Activated T-helper 1 cell treated with anti-CD3 and anti-CD28 coated beads, Interleukin-12 subunit alpha, Interleukin-12 subunit beta, Interleukin-2, Interleukin-4 antibody, amounts not matched to agents 30 ng/mL and 10 ng/mL and 1 ng/mL, durations not matched to agents 14 hours and 24 hours and 36 hours (primary cell): Measurements from ENCODE around the gene ATAD3A. TPM values are rescaled to one million over a fixed set of nuclear protein-coding genes. Genes with fewer than 3 reads are reported as not detected.
"Not testable (repeated sequence)": the region's sequence is repeated elsewhere in the genome, so short reads cannot be mapped to it uniquely, and the experiment has no call there.

Source experiments
- DNase-seq: peaks from one replicate; pipeline ENCODE4 v3.0.0; 2021; ENCODE audit warnings: low spot score
- H3K27ac Mint-ChIP-seq: one replicate; pipeline ENCODE4 v1.8.0; 2021; ENCODE audit warnings: mild to moderate bottlenecking, mixed read lengths
- H3K27me3 Mint-ChIP-seq: one replicate; pipeline ENCODE4 v1.8.0; 2022; ENCODE audit warnings: mild to moderate bottlenecking, moderate library complexity, mixed read lengths; ENCODE audit not compliant: insufficient read depth
- H3K36me3 Mint-ChIP-seq: one replicate; pipeline ENCODE4 v1.8.0; 2021; ENCODE audit warnings: low read depth, mixed read lengths
- H3K4me1 Mint-ChIP-seq: one replicate; pipeline ENCODE4 v1.8.0; 2021; ENCODE audit warnings: low read depth, mixed read lengths
- H3K4me3 Mint-ChIP-seq: one replicate; pipeline ENCODE4 v1.8.0; 2021; ENCODE audit warnings: mild to moderate bottlenecking, moderate library complexity, mixed read lengths
- H3K9me3 Mint-ChIP-seq: one replicate; pipeline ENCODE4 v1.8.0; 2021; ENCODE audit warnings: mixed read lengths
- intact Hi-C: fragments of 100-400 bp; cut with micrococcal nuclease; formaldehyde crosslinking; loops from one replicate; pipeline ENCODE4 v1.15.1; 2024
- total RNA-seq: library from RNA; stranded (reverse); gene quantifications from 2 replicates; pipeline ENCODE4 v1.2.3, GENCODE V29; 2022

Gene ATAD3A
- total RNA-seq, 1 donor from 2014 or later: 108 TPM

GRCh38 chr1:1518621-1519007 lies 6.7 kb downstream of the ATAD3A start:
- H3K9me3 Mint-ChIP-seq, H3K27me3 Mint-ChIP-seq, DNase-seq, intact Hi-C loops, H3K4me1 Mint-ChIP-seq, H3K4me3 Mint-ChIP-seq, H3K27ac Mint-ChIP-seq: not testable (repeated sequence)
- H3K36me3 Mint-ChIP-seq: peaks cover 12% of the 10 kb centered on the region

- H3K4me1 Mint-ChIP-seq, intact Hi-C loops, DNase-seq, H3K27ac Mint-ChIP-seq, H3K9me3 Mint-ChIP-seq, H3K27me3 Mint-ChIP-seq, H3K4me3 Mint-ChIP-seq: not testable (repeated sequence)
- peaks cover 12% of the 10 kb centered on the region for H3K36me3 Mint-ChIP-seq
Observed at GRCh38 chr1:1519805-1520505, 8.0 kb downstream of the ATAD3A start.

- Mint-ChIP-seq H3K36me3 (peaks cover 15% of the 10 kb centered on the region), H3K4me3 (no peak overlapping the region), H3K27ac (no peak overlapping the region), H3K27me3 (no peaks in the 10 kb centered on the region), H3K4me1 (no peaks in the 10 kb centered on the region), H3K9me3 (no peaks in the 10 kb centered on the region)
- DNase-seq: no peak
- intact Hi-C loops: no loop called here
Observed at GRCh38 chr1:1521331-1521730, 9.4 kb downstream of the ATAD3A start.

GRCh38 chr1:1522536-1522935 lies 10.6 kb downstream of the ATAD3A start:
- not testable (repeated sequence) for H3K27me3 Mint-ChIP-seq, H3K4me3 Mint-ChIP-seq

GRCh38 chr1:1523226-1523625 lies 11.3 kb downstream of the ATAD3A start:
- intact Hi-C loops, DNase-seq, H3K4me1 Mint-ChIP-seq, H3K27me3 Mint-ChIP-seq, H3K27ac Mint-ChIP-seq, H3K36me3 Mint-ChIP-seq, H3K4me3 Mint-ChIP-seq, H3K9me3 Mint-ChIP-seq: not testable (repeated sequence)

More at GRCh38 chr1:1522536-1522935, 10.6 kb downstream of the ATAD3A start:
- peaks cover 13% of the 10 kb centered on the region for H3K36me3 Mint-ChIP-seq
- H3K4me1 Mint-ChIP-seq, DNase-seq, intact Hi-C loops, H3K9me3 Mint-ChIP-seq, H3K27ac Mint-ChIP-seq: not testable (repeated sequence)

- H3K4me1 Mint-ChIP-seq, H3K9me3 Mint-ChIP-seq, DNase-seq, H3K4me3 Mint-ChIP-seq, intact Hi-C loops, H3K27ac Mint-ChIP-seq, H3K36me3 Mint-ChIP-seq, H3K27me3 Mint-ChIP-seq: not testable (repeated sequence)
Observed at GRCh38 chr1:1523651-1524050, 11.7 kb downstream of the ATAD3A start.

GRCh38 chr1:1524750-1525383 lies 12.9 kb downstream of the ATAD3A start:
- intact Hi-C loops, DNase-seq, H3K4me1 Mint-ChIP-seq, H3K27me3 Mint-ChIP-seq, H3K27ac Mint-ChIP-seq, H3K4me3 Mint-ChIP-seq, H3K9me3 Mint-ChIP-seq: not testable (repeated sequence)
- peaks cover 12% of the 10 kb centered on the region for H3K36me3 Mint-ChIP-seq

GRCh38 chr1:1526476-1526875 lies 14.5 kb downstream of the ATAD3A start:
- H3K27me3 Mint-ChIP-seq, H3K9me3 Mint-ChIP-seq, H3K4me1 Mint-ChIP-seq, DNase-seq, H3K27ac Mint-ChIP-seq, H3K4me3 Mint-ChIP-seq, intact Hi-C loops: not testable (repeated sequence)
- peaks cover 20% of the 10 kb centered on the region for H3K36me3 Mint-ChIP-seq

GRCh38 chr1:1527092-1527816 lies 15.3 kb downstream of the ATAD3A start:
- Mint-ChIP-seq H3K4me3 (no peak overlapping the region), H3K27me3 (no peaks in the 10 kb centered on the region), H3K36me3 (peaks cover 25% of the 10 kb centered on the region), H3K9me3 (peaks cover 6% of the 10 kb centered on the region), H3K4me1 (no peaks in the 10 kb centered on the region), H3K27ac (no peak overlapping the region)
- intact Hi-C loops: no loop called here
- DNase-seq: no peak

GRCh38 chr1:1528301-1529267 lies 16.6 kb downstream of the ATAD3A start:
- H3K36me3 Mint-ChIP-seq: peaks cover 25% of the 10 kb centered on the region
- intact Hi-C loops: no loop called here
- H3K27ac Mint-ChIP-seq: no peak overlapping the region
- H3K4me1 Mint-ChIP-seq: no peaks in the 10 kb centered on the region
- DNase-seq: no peak
- H3K9me3 Mint-ChIP-seq: peaks cover 6% of the 10 kb centered on the region
- H3K4me3 Mint-ChIP-seq: no peak overlapping the region
- no peaks in the 10 kb centered on the region for H3K27me3 Mint-ChIP-seq

- Mint-ChIP-seq H3K27ac (no peak overlapping the region), H3K36me3 (peaks cover 25% of the 10 kb centered on the region), H3K9me3 (peaks cover 6% of the 10 kb centered on the region), H3K4me3 (no peak overlapping the region), H3K4me1 (no peaks in the 10 kb centered on the region), H3K27me3 (no peaks in the 10 kb centered on the region)
- no peak for DNase-seq
- intact Hi-C loops: no loop called here
Observed at GRCh38 chr1:1529321-1529720, 17.4 kb downstream of the ATAD3A start.

- intact Hi-C loops: no loop called here
- no peaks in the 10 kb centered on the region for H3K4me1 Mint-ChIP-seq
- no peaks in the 10 kb centered on the region for H3K27me3 Mint-ChIP-seq
- peaks cover 25% of the 10 kb centered on the region for H3K36me3 Mint-ChIP-seq
- no peak for DNase-seq
- no peak overlapping the region for H3K4me3 Mint-ChIP-seq
- H3K27ac Mint-ChIP-seq: no peak overlapping the region
- H3K9me3 Mint-ChIP-seq: peaks cover 6% of the 10 kb centered on the region
Observed at GRCh38 chr1:1529936-1530335, 18.0 kb downstream of the ATAD3A start.
